Endothelial cell (in vitro differentiated cells): ENCODE data around the gene RERE. TPM values are rescaled to one million over a fixed set of nuclear protein-coding genes. Genes with fewer than 3 reads are reported as not detected.
A peak's percentile ranks its signal among the peaks of the same experiment; 100 is the strongest.

Experiments
- DNase-seq: peaks from one replicate; pipeline ENCODE4 v3.0.0; 2021; ENCODE audit warnings: low spot score
- H3K27ac Mint-ChIP-seq: one replicate; pipeline ENCODE4 v1.8.0; 2021; ENCODE audit warnings: mixed read lengths, inconsistent platforms; ENCODE audit not compliant: unreplicated experiment
- H3K27me3 Mint-ChIP-seq: one replicate; pipeline ENCODE4 v1.8.0; 2021; ENCODE audit warnings: mild to moderate bottlenecking, moderate library complexity, mixed read lengths, inconsistent platforms; ENCODE audit not compliant: unreplicated experiment
- H3K36me3 Mint-ChIP-seq: one replicate; pipeline ENCODE4 v1.8.0; 2021; ENCODE audit warnings: mild to moderate bottlenecking, low read depth, mixed read lengths, inconsistent platforms; ENCODE audit not compliant: unreplicated experiment
- H3K4me1 Mint-ChIP-seq: one replicate; pipeline ENCODE4 v1.8.0; 2021; ENCODE audit warnings: mild to moderate bottlenecking, mixed read lengths, inconsistent platforms; ENCODE audit not compliant: unreplicated experiment
- H3K4me3 Mint-ChIP-seq: one replicate; pipeline ENCODE4 v1.8.0; 2021; ENCODE audit warnings: mild to moderate bottlenecking, mixed read lengths, inconsistent platforms; ENCODE audit not compliant: unreplicated experiment
- H3K9me3 Mint-ChIP-seq: one replicate; pipeline ENCODE4 v1.8.0; 2021; ENCODE audit warnings: mixed read lengths, inconsistent platforms; ENCODE audit not compliant: unreplicated experiment
- CTCF ChIP-seq: fragments of 200-600 bp; sonication (generic); IDR thresholded peaks from one replicate; pipeline ENCODE4 v1.5.0; 2021; ENCODE audit warnings: antibody characterized with exemption; ENCODE audit not compliant: unreplicated experiment
- total RNA-seq: library from RNA; stranded (reverse); fragmentation: NEBNext Ultra II Directional; extraction: Animal tissue kit (Norgen Biotek cat#: 25700); gene quantifications from one replicate; pipeline ENCODE4 v1.2.1, GENCODE V29; 2021; ENCODE audit not compliant: unreplicated experiment

RERE gene
- total RNA-seq, 1 donor from 2014 or later, result 115 TPM

GRCh38 chr1:8497210-8497819, 320.1 kb downstream of the RERE start:
- no peak for TF ChIP-seq CTCF
- peaks cover 5% of the 10 kb centered on the region for H3K9me3 Mint-ChIP-seq
- H3K36me3 Mint-ChIP-seq, result peaks cover 30% of the 10 kb centered on the region
- DNase-seq, result no peak
- H3K27ac Mint-ChIP-seq, result no peak overlapping the region
- peaks cover 4% of the 10 kb centered on the region for H3K27me3 Mint-ChIP-seq
- no peaks in the 10 kb centered on the region for H3K4me1 Mint-ChIP-seq
- H3K4me3 Mint-ChIP-seq, result no peak overlapping the region

GRCh38 chr1:8496473-8496872, 321.0 kb downstream of the RERE start:
- Mint-ChIP-seq H3K36me3 (peaks cover 30% of the 10 kb centered on the region), H3K4me1 (no peaks in the 10 kb centered on the region)

GRCh38 chr1:8495928-8496401, 321.5 kb downstream of the RERE start:
- Mint-ChIP-seq H3K4me3 (no peak overlapping the region), H3K27me3 (peaks cover 4% of the 10 kb centered on the region), H3K4me1 (no peaks in the 10 kb centered on the region), H3K36me3 (peaks cover 30% of the 10 kb centered on the region), H3K9me3 (peaks cover 5% of the 10 kb centered on the region), H3K27ac (no peak overlapping the region)
- no peak for DNase-seq
- no peak for TF ChIP-seq CTCF

More at GRCh38 chr1:8496473-8496872, 321.0 kb downstream of the RERE start:
- Mint-ChIP-seq H3K9me3 (peaks cover 5% of the 10 kb centered on the region), H3K4me3 (no peak overlapping the region), H3K27me3 (peaks cover 4% of the 10 kb centered on the region), H3K27ac (no peak overlapping the region)
- DNase-seq, result no peak
- no peak for TF ChIP-seq CTCF

GRCh38 chr1:8494681-8495080, 322.8 kb downstream of the RERE start:
- H3K9me3 Mint-ChIP-seq, result no peaks in the 10 kb centered on the region
- no peaks in the 10 kb centered on the region for H3K27me3 Mint-ChIP-seq
- H3K27ac Mint-ChIP-seq, result peak overlapping the region; percentile 77
- no peak overlapping the region for H3K4me3 Mint-ChIP-seq
- H3K36me3 Mint-ChIP-seq, result peaks cover 23% of the 10 kb centered on the region
- no peak for DNase-seq
- no peak for TF ChIP-seq CTCF
- no peaks in the 10 kb centered on the region for H3K4me1 Mint-ChIP-seq

- H3K4me1 Mint-ChIP-seq, result no peaks in the 10 kb centered on the region
- peaks cover 17% of the 10 kb centered on the region for H3K36me3 Mint-ChIP-seq
- H3K27me3 Mint-ChIP-seq, result no peaks in the 10 kb centered on the region
- no peak for TF ChIP-seq CTCF
- H3K4me3 Mint-ChIP-seq, result no peak overlapping the region
- no peak for DNase-seq
- no peak overlapping the region for H3K27ac Mint-ChIP-seq
- H3K9me3 Mint-ChIP-seq, result no peaks in the 10 kb centered on the region
These were observed 323.4 kb downstream of the RERE start for GRCh38 chr1:8493916-8494540.
